Smooth muscle cell (in vitro differentiated cells): Measurements from ENCODE around the gene CTCFL. TPM values are rescaled to one million over a fixed set of nuclear protein-coding genes. Genes with fewer than 3 reads are reported as not detected.

Source experiments
- DNase-seq: peaks from one replicate; lab custom pipeline; 2025; ENCODE audit not compliant: unreplicated experiment; lab: John Stamatoyannopoulos, UW
- H2AFZ ChIP-seq: fragments of 200-600 bp; sonication (generic); 2 replicates; pipeline ENCODE4 v1.6.0; 2016; ENCODE audit warnings: antibody characterized with exemption, low read depth, mild to moderate bottlenecking
- H3F3A ChIP-seq: fragments of 200-600 bp; sonication (generic); 2 replicates; pipeline ENCODE4 v1.6.0; 2017; ENCODE audit warnings: antibody characterized with exemption, low read depth
- H3K27ac ChIP-seq: fragments of 200-600 bp; sonication (generic); 2 replicates; pipeline ENCODE4 v1.5.1; 2016; ENCODE audit warnings: low read depth, mild to moderate bottlenecking
- H3K27me3 ChIP-seq: fragments of 200-600 bp; sonication (generic); 2 replicates; pipeline ENCODE4 v1.6.1; 2016; ENCODE audit warnings: low read depth, mild to moderate bottlenecking
- H3K36me3 ChIP-seq: fragments of 200-600 bp; sonication (generic); 2 replicates; pipeline ENCODE4 v1.5.1; 2016; ENCODE audit warnings: low read depth
- H3K4me1 ChIP-seq: fragments of 200-600 bp; sonication (generic); 2 replicates; pipeline ENCODE4 v1.5.1; 2016; ENCODE audit warnings: low read depth
- H3K4me2 ChIP-seq: fragments of 200-600 bp; sonication (generic); 2 replicates; pipeline ENCODE4 v1.6.0; 2016; ENCODE audit warnings: mild to moderate bottlenecking
- H3K4me3 ChIP-seq: fragments of 200-600 bp; sonication (generic); 2 replicates; pipeline ENCODE4 v1.5.1; 2016; ENCODE audit warnings: mild to moderate bottlenecking
- H3K79me2 ChIP-seq: fragments of 200-600 bp; sonication (generic); 2 replicates; pipeline ENCODE4 v1.6.0; 2016; ENCODE audit warnings: low read depth, mild to moderate bottlenecking
- H3K9ac ChIP-seq: fragments of 200-600 bp; sonication (generic); 2 replicates; pipeline ENCODE4 v1.6.0; 2016; ENCODE audit warnings: low read depth
- H3K9me3 ChIP-seq: fragments of 200-600 bp; sonication (generic); replicated peaks from 2 replicates; pipeline ENCODE4 v1.5.1; 2016; ENCODE audit warnings: low read depth
- H4K20me1 ChIP-seq: fragments of 200-600 bp; sonication (generic); 2 replicates; pipeline ENCODE4 v1.6.0; 2016; ENCODE audit warnings: low read depth
- CTCF ChIP-seq: fragments of 200-600 bp; sonication (generic); IDR thresholded peaks from 2 replicates; pipeline ENCODE4 v1.5.1; 2017; ENCODE audit warnings: borderline replicate concordance, mild to moderate bottlenecking, antibody characterized with exemption; ENCODE audit not compliant: insufficient read depth, poor library complexity, severe bottlenecking
- WGBS: methylation state at CpG from one replicate; pipeline ENCODE4 v1.1.7; 2016; ENCODE audit warnings: low lambda C conversion rate; 5-methylcytosine and 5-hydroxymethylcytosine counted together
- polyA plus RNA-seq: library from polyadenylated mRNA; unstranded; fragments of >200 nt; fragmentation: Nextera tagmentation; extraction: Ambion mirVana; gene quantifications from 2 replicates; pipeline ENCODE4 v1.2.1, GENCODE V29; 2016
- total RNA-seq: library from RNA; depleted of rRNA; stranded (reverse); fragments of >200 nt; gene quantifications from 2 replicates; pipeline ENCODE4 v1.2.3, GENCODE V29; 2014

Gene CTCFL
- total and polyA plus RNA-seq, 2 experiments from 2014 or later: not detected

- H3K79me2 ChIP-seq: no peaks in the 10 kb centered on the region
- H2AFZ ChIP-seq: no peak overlapping the region
- no peak overlapping the region for H3K4me3 ChIP-seq
- H3K27ac ChIP-seq: no peak overlapping the region
- TF ChIP-seq CTCF: no peak
- no peaks in the 10 kb centered on the region for H3K9me3 ChIP-seq
- no peaks in the 10 kb centered on the region for H4K20me1 ChIP-seq
- H3K9ac ChIP-seq: no peak overlapping the region
- DNase-seq: no peak
- WGBS: 90% methylated on average over 14 of the region's 14 CpGs
- H3K4me2 ChIP-seq: no peak overlapping the region
- peaks cover 24% of the 10 kb centered on the region for H3K27me3 ChIP-seq
- no peaks in the 10 kb centered on the region for H3K36me3 ChIP-seq
- H3K4me1 ChIP-seq: no peaks in the 10 kb centered on the region
- H3F3A ChIP-seq: no peaks in the 10 kb centered on the region
Observed at GRCh38 chr20:57564180-57564802, 39.4 kb upstream of the CTCFL start.

- no peak overlapping the region for H3K27ac ChIP-seq
- no peak for TF ChIP-seq CTCF
- no peaks in the 10 kb centered on the region for H3K79me2 ChIP-seq
- no peak overlapping the region for H3K9ac ChIP-seq
- H3K4me1 ChIP-seq: no peaks in the 10 kb centered on the region
- no peaks in the 10 kb centered on the region for H4K20me1 ChIP-seq
- no peaks in the 10 kb centered on the region for H3K36me3 ChIP-seq
- H3K9me3 ChIP-seq: no peaks in the 10 kb centered on the region
- DNase-seq: no peak
- no peak overlapping the region for H3K4me2 ChIP-seq
- 96% methylated on average over 12 of the region's 12 CpGs for WGBS
- no peaks in the 10 kb centered on the region for H3F3A ChIP-seq
- H3K27me3 ChIP-seq: peaks cover 31% of the 10 kb centered on the region
- H3K4me3 ChIP-seq: no peak overlapping the region
- H2AFZ ChIP-seq: no peak overlapping the region
Observed at GRCh38 chr20:57563522-57563921, 38.6 kb upstream of the CTCFL start.

- H3K9ac ChIP-seq: no peak overlapping the region
Observed at GRCh38 chr20:57562541-57563465, 37.9 kb upstream of the CTCFL start.

More at GRCh38 chr20:57562541-57563465, 37.9 kb upstream of the CTCFL start:
- Histone ChIP-seq H3K27me3 (peaks cover 38% of the 10 kb centered on the region), H2AFZ (no peak overlapping the region), H3K36me3 (no peaks in the 10 kb centered on the region), H4K20me1 (no peaks in the 10 kb centered on the region), H3K79me2 (no peaks in the 10 kb centered on the region), H3K27ac (no peak overlapping the region), H3K9me3 (no peaks in the 10 kb centered on the region), H3K4me3 (no peak overlapping the region), H3K4me2 (no peak overlapping the region), H3K4me1 (no peaks in the 10 kb centered on the region), H3F3A (no peaks in the 10 kb centered on the region)
- WGBS: 93% methylated on average over 35 of the region's 35 CpGs
- no peak for TF ChIP-seq CTCF
- DNase-seq: no peak
